HG02763 (cell line): ENCODE measurements around the gene GDA.

ENCODE experiments used
- ATAC-seq: cut with Tn5 transposase; IDR thresholded peaks from one replicate; pipeline ENCODE4 v1.9.1; 2021; ENCODE audit warnings: mild to moderate bottlenecking, moderate library complexity; ENCODE audit not compliant: unreplicated experiment

GDA gene

GRCh38 chr9:72150127-72150526 is 887 bp downstream of the GDA start:
- no peak for ATAC-seq

GRCh38 chr9:72150661-72151060 is 1.4 kb downstream of the GDA start:
- ATAC-seq: no peak

- ATAC-seq: no peak
These were observed 1.9 kb downstream of the GDA start for GRCh38 chr9:72151104-72151503.

- ATAC-seq: peak; percentile 78
These were observed 5.4 kb downstream of the GDA start for GRCh38 chr9:72154468-72155285.

- ATAC-seq: no peak
These were observed 6.1 kb downstream of the GDA start for GRCh38 chr9:72155301-72155700.

- no peak for ATAC-seq
These were observed 7.3 kb downstream of the GDA start for GRCh38 chr9:72156586-72156985.

GRCh38 chr9:72158680-72159079 is 9.4 kb downstream of the GDA start:
- no peak for ATAC-seq

- no peak for ATAC-seq
These were observed 11.3 kb downstream of the GDA start for GRCh38 chr9:72160446-72161123.

- no peak for ATAC-seq
These were observed 16.1 kb downstream of the GDA start for GRCh38 chr9:72165326-72165725.

GRCh38 chr9:72165821-72166547 is 16.7 kb downstream of the GDA start:
- no peak for ATAC-seq

GRCh38 chr9:72168075-72168474 is 18.8 kb downstream of the GDA start:
- ATAC-seq: no peak

GRCh38 chr9:72169178-72169577 is 19.9 kb downstream of the GDA start:
- ATAC-seq: no peak

GRCh38 chr9:72173080-72173479 is 23.8 kb downstream of the GDA start:
- ATAC-seq: no peak

- ATAC-seq: no peak
These were observed 36.3 kb downstream of the GDA start for GRCh38 chr9:72185561-72185960.

- no peak for ATAC-seq
These were observed 38.0 kb downstream of the GDA start for GRCh38 chr9:72187121-72187695.

GRCh38 chr9:72188232-72188631 is 39.0 kb downstream of the GDA start:
- ATAC-seq: no peak

- ATAC-seq: peak; percentile 94
These were observed 44.2 kb downstream of the GDA start for GRCh38 chr9:72193478-72193881.

GRCh38 chr9:72199238-72199637 is 50.0 kb downstream of the GDA start:
- no peak for ATAC-seq

- no peak for ATAC-seq
These were observed 51.2 kb downstream of the GDA start for GRCh38 chr9:72200452-72200851.

- ATAC-seq: no peak
These were observed 52.8 kb downstream of the GDA start for GRCh38 chr9:72202009-72202408.

GRCh38 chr9:72203205-72203803 is 54.1 kb downstream of the GDA start:
- ATAC-seq: peak; percentile 49
